Measurements from ENCODE around the gene ZNF611.

Gene ZNF611

DNA sequence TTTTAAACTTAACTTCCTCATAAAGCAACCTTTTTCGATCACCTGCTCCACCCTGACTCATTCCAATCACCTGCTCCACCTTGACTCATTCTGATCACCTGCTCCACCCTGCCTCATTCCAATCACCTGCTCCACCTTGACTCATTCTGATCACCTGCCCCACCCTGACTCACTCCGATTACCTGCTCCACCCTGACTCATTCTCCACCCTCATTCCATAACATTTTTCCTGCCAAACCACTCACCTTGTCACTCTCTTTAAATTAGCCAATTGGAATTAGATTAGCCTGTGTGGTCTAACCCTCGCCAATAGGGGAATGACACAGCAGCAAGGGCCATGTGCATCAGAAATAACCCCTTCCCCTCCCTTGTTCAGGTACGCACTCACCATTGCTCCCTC, 64.8 kb downstream of the ZNF611 start:
- H3K27me3 ChIP-seq (ENCODE audit: insufficient read depth, poor library complexity, severe bottlenecking) = no peaks in the 10 kb centered on the region
- H3K4me1 ChIP-seq (ENCODE audit: insufficient read depth, poor library complexity, severe bottlenecking) = peaks cover 14% of the 10 kb centered on the region
- peaks cover 18% of the 10 kb centered on the region for H3K36me3 ChIP-seq (ENCODE audit: low read depth)
- H3K27ac ChIP-seq (ENCODE audit: poor library complexity, severe bottlenecking) = peak overlapping the region; percentile 22
- TF ChIP-seq, protein P1, sequence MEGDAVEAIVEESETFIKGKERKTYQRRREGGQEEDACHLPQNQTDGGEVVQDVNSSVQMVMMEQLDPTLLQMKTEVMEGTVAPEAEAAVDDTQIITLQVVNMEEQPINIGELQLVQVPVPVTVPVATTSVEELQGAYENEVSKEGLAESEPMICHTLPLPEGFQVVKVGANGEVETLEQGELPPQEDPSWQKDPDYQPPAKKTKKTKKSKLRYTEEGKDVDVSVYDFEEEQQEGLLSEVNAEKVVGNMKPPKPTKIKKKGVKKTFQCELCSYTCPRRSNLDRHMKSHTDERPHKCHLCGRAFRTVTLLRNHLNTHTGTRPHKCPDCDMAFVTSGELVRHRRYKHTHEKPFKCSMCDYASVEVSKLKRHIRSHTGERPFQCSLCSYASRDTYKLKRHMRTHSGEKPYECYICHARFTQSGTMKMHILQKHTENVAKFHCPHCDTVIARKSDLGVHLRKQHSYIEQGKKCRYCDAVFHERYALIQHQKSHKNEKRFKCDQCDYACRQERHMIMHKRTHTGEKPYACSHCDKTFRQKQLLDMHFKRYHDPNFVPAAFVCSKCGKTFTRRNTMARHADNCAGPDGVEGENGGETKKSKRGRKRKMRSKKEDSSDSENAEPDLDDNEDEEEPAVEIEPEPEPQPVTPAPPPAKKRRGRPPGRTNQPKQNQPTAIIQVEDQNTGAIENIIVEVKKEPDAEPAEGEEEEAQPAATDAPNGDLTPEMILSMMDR (IDR thresholded peaks at IDR 0.05; ENCODE audit: poor library complexity, severe bottlenecking) = no peak
- peak; percentile 73 for DNase-seq (ENCODE audit: low spot score)
- H3K9me3 ChIP-seq (ENCODE audit: severe bottlenecking) = peaks cover 4% of the 10 kb centered on the region
- H3K4me3 ChIP-seq (ENCODE audit: severe bottlenecking) = no peak overlapping the region
- peak; percentile 80 for ATAC-seq (ENCODE audit: low read depth)

- H3K27ac ChIP-seq (ENCODE audit: poor library complexity, severe bottlenecking) = no peak overlapping the region
- no peak for DNase-seq (ENCODE audit: low spot score)
- TF ChIP-seq, protein P1 (IDR thresholded peaks at IDR 0.05; ENCODE audit: poor library complexity, severe bottlenecking) = no peak
- peaks cover 4% of the 10 kb centered on the region for H3K9me3 ChIP-seq (ENCODE audit: severe bottlenecking)
- peaks cover 18% of the 10 kb centered on the region for H3K36me3 ChIP-seq (ENCODE audit: low read depth)
- no peak for ATAC-seq (ENCODE audit: low read depth)
- no peak overlapping the region for H3K4me3 ChIP-seq (ENCODE audit: severe bottlenecking)
- H3K4me1 ChIP-seq (ENCODE audit: insufficient read depth, poor library complexity, severe bottlenecking) = peaks cover 16% of the 10 kb centered on the region
- H3K27me3 ChIP-seq (ENCODE audit: insufficient read depth, poor library complexity, severe bottlenecking) = no peaks in the 10 kb centered on the region
Observed at GRCh38 chr19:52669586-52669985, 65.3 kb downstream of the ZNF611 start.

DNA sequence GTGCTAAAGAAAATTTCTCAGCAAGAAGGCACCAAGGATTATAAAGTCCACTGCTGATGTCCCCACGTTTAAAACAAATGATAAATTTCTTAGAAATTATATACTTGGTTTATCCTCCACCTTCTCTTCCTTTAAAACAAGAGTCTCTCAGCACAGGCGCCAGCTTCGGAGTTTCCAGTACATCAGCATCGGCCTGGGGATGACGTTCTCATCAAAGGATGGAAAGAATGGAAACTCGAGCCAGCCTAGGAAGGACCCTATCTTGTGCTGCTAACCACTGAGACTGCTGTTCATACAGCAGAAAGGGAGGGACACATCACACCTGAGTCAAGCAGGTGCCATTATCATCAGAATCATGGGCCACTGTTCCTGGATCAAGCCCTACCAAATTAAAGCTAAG, 66.9 kb downstream of the ZNF611 start:
- no peak overlapping the region for H3K4me3 ChIP-seq (ENCODE audit: severe bottlenecking)
- H3K4me1 ChIP-seq (ENCODE audit: insufficient read depth, poor library complexity, severe bottlenecking) = peaks cover 18% of the 10 kb centered on the region
- H3K36me3 ChIP-seq (ENCODE audit: low read depth) = peaks cover 18% of the 10 kb centered on the region
- peaks cover under 1% of the 10 kb centered on the region for H3K9me3 ChIP-seq (ENCODE audit: severe bottlenecking)
- no peaks in the 10 kb centered on the region for H3K27me3 ChIP-seq (ENCODE audit: insufficient read depth, poor library complexity, severe bottlenecking)
- TF ChIP-seq, protein P1 (IDR thresholded peaks at IDR 0.05; ENCODE audit: poor library complexity, severe bottlenecking) = no peak
- no peak overlapping the region for H3K27ac ChIP-seq (ENCODE audit: poor library complexity, severe bottlenecking)
- ATAC-seq (ENCODE audit: low read depth) = no peak
- no peak for DNase-seq (ENCODE audit: low spot score)

- Histone ChIP-seq H3K4me1 (ENCODE audit: insufficient read depth, poor library complexity, severe bottlenecking) (peaks cover 26% of the 10 kb centered on the region), H3K27me3 (ENCODE audit: insufficient read depth, poor library complexity, severe bottlenecking) (no peaks in the 10 kb centered on the region), H3K27ac (ENCODE audit: poor library complexity, severe bottlenecking) (no peak overlapping the region), H3K36me3 (ENCODE audit: low read depth) (peaks cover 10% of the 10 kb centered on the region), H3K9me3 (ENCODE audit: severe bottlenecking) (no peaks in the 10 kb centered on the region), H3K4me3 (ENCODE audit: severe bottlenecking) (no peak overlapping the region)
- DNase-seq (ENCODE audit: low spot score) (no peak), ATAC-seq (ENCODE audit: low read depth) (no peak)
- TF ChIP-seq, protein P1 (IDR thresholded peaks at IDR 0.05; ENCODE audit: poor library complexity, severe bottlenecking) = no peak
Observed at GRCh38 chr19:52666506-52666905, 68.3 kb downstream of the ZNF611 start.

DNA sequence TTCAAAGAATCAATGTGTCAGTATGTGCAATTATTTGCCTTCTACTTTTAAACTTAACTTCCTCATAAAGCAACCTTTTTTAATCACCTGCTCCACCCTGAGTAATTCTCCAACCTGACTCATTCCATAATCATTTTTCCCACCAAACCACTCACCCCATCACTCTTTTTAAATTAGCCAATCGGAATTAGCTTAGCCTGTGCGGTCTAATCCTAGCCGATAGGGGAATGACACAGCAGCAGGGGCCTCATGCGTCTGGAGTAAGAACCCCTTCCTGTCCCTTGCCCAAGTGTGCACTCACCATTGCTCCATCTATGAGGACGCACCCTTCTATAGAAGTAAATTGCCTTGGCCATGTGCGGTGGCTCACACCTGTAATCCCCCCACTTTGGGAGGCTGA, 69.3 kb downstream of the ZNF611 start:
- H3K4me1 ChIP-seq (ENCODE audit: insufficient read depth, poor library complexity, severe bottlenecking) = peaks cover 23% of the 10 kb centered on the region
- H3K27ac ChIP-seq (ENCODE audit: poor library complexity, severe bottlenecking) = peak overlapping the region; percentile 49
- H3K36me3 ChIP-seq (ENCODE audit: low read depth) = peaks cover 6% of the 10 kb centered on the region
- TF ChIP-seq, protein P1 (IDR thresholded peaks at IDR 0.05; ENCODE audit: poor library complexity, severe bottlenecking) = no peak
- H3K27me3 ChIP-seq (ENCODE audit: insufficient read depth, poor library complexity, severe bottlenecking) = no peaks in the 10 kb centered on the region
- H3K4me3 ChIP-seq (ENCODE audit: severe bottlenecking) = no peak overlapping the region
- H3K9me3 ChIP-seq (ENCODE audit: severe bottlenecking) = no peaks in the 10 kb centered on the region
- ATAC-seq (ENCODE audit: low read depth) = peak; percentile 45; the same call in 2 of the 3 replicates
- no peak for DNase-seq (ENCODE audit: low spot score)
